Endothelial cell (in vitro differentiated cells): ENCODE measurements around the gene OR7G2. TPM values are rescaled to one million over a fixed set of nuclear protein-coding genes. Genes with fewer than 3 reads are reported as not detected.

Experiments
- DNase-seq: peaks from one replicate; pipeline ENCODE4 v3.0.0; 2021; ENCODE audit warnings: low spot score
- H3K27ac Mint-ChIP-seq: one replicate; pipeline ENCODE4 v1.8.0; 2021; ENCODE audit warnings: mixed read lengths, inconsistent platforms; ENCODE audit not compliant: unreplicated experiment
- H3K27me3 Mint-ChIP-seq: one replicate; pipeline ENCODE4 v1.8.0; 2021; ENCODE audit warnings: mild to moderate bottlenecking, moderate library complexity, mixed read lengths, inconsistent platforms; ENCODE audit not compliant: unreplicated experiment
- H3K36me3 Mint-ChIP-seq: one replicate; pipeline ENCODE4 v1.8.0; 2021; ENCODE audit warnings: mild to moderate bottlenecking, low read depth, mixed read lengths, inconsistent platforms; ENCODE audit not compliant: unreplicated experiment
- H3K4me1 Mint-ChIP-seq: one replicate; pipeline ENCODE4 v1.8.0; 2021; ENCODE audit warnings: mild to moderate bottlenecking, mixed read lengths, inconsistent platforms; ENCODE audit not compliant: unreplicated experiment
- H3K4me3 Mint-ChIP-seq: one replicate; pipeline ENCODE4 v1.8.0; 2021; ENCODE audit warnings: mild to moderate bottlenecking, mixed read lengths, inconsistent platforms; ENCODE audit not compliant: unreplicated experiment
- H3K9me3 Mint-ChIP-seq: one replicate; pipeline ENCODE4 v1.8.0; 2021; ENCODE audit warnings: mixed read lengths, inconsistent platforms; ENCODE audit not compliant: unreplicated experiment
- long read RNA-seq: library from polyadenylated mRNA; unstranded; transcript quantifications from one replicate; pipeline ENCODE4 v2.0.0, GENCODE V29; 2020; ENCODE audit not compliant: unreplicated experiment
- total RNA-seq: library from RNA; stranded (reverse); fragmentation: NEBNext Ultra II Directional; extraction: Animal tissue kit (Norgen Biotek cat#: 25700); gene quantifications from one replicate; pipeline ENCODE4 v1.2.1, GENCODE V29; 2021; ENCODE audit not compliant: unreplicated experiment
- TF ChIP-seq, protein P1 (sequence below): fragments of 200-600 bp; sonication (generic); IDR thresholded peaks from one replicate; pipeline ENCODE4 v1.5.0; 2021; ENCODE audit warnings: antibody characterized with exemption; ENCODE audit not compliant: unreplicated experiment

Gene OR7G2
- not detected for total RNA-seq
- long read RNA-seq: 0 reads

DNA sequence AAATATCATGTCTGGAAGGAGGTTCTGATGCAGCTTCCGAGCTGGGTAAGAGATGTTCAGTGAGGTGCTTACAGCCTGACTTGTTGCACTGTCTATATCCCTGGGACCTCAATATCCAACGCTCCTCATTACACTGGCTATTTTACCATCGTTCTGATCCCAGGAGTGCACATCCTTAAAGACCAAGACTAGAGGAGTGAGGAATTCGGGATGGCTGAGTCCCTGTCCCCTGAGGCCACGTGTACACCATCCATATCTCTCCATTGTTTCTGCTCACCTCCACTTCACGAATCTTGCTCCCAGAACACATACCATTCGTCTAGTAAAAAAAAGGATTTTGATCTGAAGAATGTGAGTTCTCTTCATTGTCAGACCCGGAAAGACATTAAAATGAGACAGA, at the start of gene OR7G2:
OR7G2 (minus strand) TSS at position 101 of the 400 bp plus-strand sequence. CDS start 4,232 bp downstream, outside the sequence.
- Mint-ChIP-seq H3K36me3 (peaks cover 15% of the 10 kb centered on the region), H3K4me3 (no peak within 1 kb of the TSS), H3K27me3 (peaks cover 3% of the 10 kb centered on the region), H3K27ac (no peak within 1 kb of the TSS), H3K4me1 (no peaks in the 10 kb centered on the region), H3K9me3 (peaks cover 43% of the 10 kb centered on the region)
- no peak for DNase-seq
- TF ChIP-seq, protein P1, sequence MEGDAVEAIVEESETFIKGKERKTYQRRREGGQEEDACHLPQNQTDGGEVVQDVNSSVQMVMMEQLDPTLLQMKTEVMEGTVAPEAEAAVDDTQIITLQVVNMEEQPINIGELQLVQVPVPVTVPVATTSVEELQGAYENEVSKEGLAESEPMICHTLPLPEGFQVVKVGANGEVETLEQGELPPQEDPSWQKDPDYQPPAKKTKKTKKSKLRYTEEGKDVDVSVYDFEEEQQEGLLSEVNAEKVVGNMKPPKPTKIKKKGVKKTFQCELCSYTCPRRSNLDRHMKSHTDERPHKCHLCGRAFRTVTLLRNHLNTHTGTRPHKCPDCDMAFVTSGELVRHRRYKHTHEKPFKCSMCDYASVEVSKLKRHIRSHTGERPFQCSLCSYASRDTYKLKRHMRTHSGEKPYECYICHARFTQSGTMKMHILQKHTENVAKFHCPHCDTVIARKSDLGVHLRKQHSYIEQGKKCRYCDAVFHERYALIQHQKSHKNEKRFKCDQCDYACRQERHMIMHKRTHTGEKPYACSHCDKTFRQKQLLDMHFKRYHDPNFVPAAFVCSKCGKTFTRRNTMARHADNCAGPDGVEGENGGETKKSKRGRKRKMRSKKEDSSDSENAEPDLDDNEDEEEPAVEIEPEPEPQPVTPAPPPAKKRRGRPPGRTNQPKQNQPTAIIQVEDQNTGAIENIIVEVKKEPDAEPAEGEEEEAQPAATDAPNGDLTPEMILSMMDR: no peak

GRCh38 chr19:9156304-9156703, 49.0 kb upstream of the OR7G2 start:
- H3K4me3 Mint-ChIP-seq: peak overlapping the region; percentile 21
- peak overlapping the region; percentile 42 for H3K27ac Mint-ChIP-seq
- peaks cover 9% of the 10 kb centered on the region for H3K4me1 Mint-ChIP-seq
- H3K36me3 Mint-ChIP-seq: peaks cover 93% of the 10 kb centered on the region
- peaks cover 45% of the 10 kb centered on the region for H3K9me3 Mint-ChIP-seq
- peaks cover 25% of the 10 kb centered on the region for H3K27me3 Mint-ChIP-seq
- no peak for DNase-seq
- TF ChIP-seq, protein P1: no peak

DNA sequence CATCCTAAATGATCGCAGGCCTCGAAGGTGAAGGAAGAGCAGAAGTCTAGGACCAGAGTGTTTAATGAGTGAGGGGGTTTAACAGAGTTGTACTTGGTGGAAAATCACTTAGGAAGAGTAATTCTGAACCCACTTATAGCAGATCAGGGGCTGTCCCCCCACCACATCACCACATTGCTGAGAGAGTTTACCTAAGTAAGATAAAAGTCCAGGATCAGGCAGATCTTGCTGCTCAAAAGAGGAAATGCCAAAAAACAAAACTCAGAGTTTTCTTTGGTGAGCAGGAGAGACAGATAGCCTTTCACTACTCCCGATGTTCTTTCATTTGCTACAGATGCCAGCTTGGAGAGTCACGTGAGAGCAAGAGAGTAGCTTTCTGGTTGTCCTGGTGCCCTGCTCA, 48.3 kb upstream of the OR7G2 start:
- H3K4me1 Mint-ChIP-seq: peaks cover 9% of the 10 kb centered on the region
- H3K4me3 Mint-ChIP-seq: peak overlapping the region; percentile 72
- peaks cover 93% of the 10 kb centered on the region for H3K36me3 Mint-ChIP-seq
- TF ChIP-seq, protein P1: no peak
- peaks cover 23% of the 10 kb centered on the region for H3K27me3 Mint-ChIP-seq
- H3K27ac Mint-ChIP-seq: no peak overlapping the region
- DNase-seq: no peak
- peaks cover 38% of the 10 kb centered on the region for H3K9me3 Mint-ChIP-seq

DNA sequence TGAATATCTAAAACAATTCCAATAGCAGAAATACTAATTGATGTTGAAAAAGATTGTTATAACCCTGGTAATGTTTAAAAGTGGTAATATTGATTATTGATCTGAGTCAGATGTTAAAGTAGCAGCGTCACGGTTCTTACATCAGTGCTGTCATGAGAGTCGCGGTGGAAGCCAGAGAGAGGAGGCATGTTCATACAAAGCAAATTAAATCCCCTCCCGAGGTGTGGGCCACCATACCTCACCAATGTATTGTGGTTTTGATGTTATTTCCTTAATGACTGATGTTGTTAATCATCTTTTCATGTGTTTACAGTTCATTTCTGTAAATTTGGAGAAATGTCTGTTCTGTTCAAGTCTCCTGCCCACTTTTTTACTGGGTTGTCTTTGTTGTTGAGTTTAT, 44.1 kb upstream of the OR7G2 start:
- no peak overlapping the region for H3K27ac Mint-ChIP-seq
- peaks cover 54% of the 10 kb centered on the region for H3K9me3 Mint-ChIP-seq
- H3K27me3 Mint-ChIP-seq: peaks cover 17% of the 10 kb centered on the region
- no peak overlapping the region for H3K4me3 Mint-ChIP-seq
- H3K4me1 Mint-ChIP-seq: peaks cover 4% of the 10 kb centered on the region
- peaks cover 88% of the 10 kb centered on the region for H3K36me3 Mint-ChIP-seq
- TF ChIP-seq, protein P1: no peak
- DNase-seq: no peak

GRCh38 chr19:9150650-9151049, 43.4 kb upstream of the OR7G2 start:
- H3K4me3 Mint-ChIP-seq: peak overlapping the region; percentile 48
- no peak overlapping the region for H3K27ac Mint-ChIP-seq
- peaks cover 82% of the 10 kb centered on the region for H3K36me3 Mint-ChIP-seq
- H3K27me3 Mint-ChIP-seq: peaks cover 14% of the 10 kb centered on the region
- DNase-seq: no peak
- TF ChIP-seq, protein P1: no peak
- peaks cover 55% of the 10 kb centered on the region for H3K9me3 Mint-ChIP-seq
- no peaks in the 10 kb centered on the region for H3K4me1 Mint-ChIP-seq
